NCI-H2029 (cell line): ENCODE data around the gene GLIS2.
"Not testable (repeated sequence)": the region's sequence is repeated elsewhere in the genome, so short reads cannot be mapped to it uniquely, and the experiment has no call there.

ENCODE experiments used
- DNase-seq: peaks from one replicate; lab custom pipeline; 2025; lab: John Stamatoyannopoulos, UW

Gene GLIS2

GRCh38 chr16:4336701-4337539 lies 21.1 kb downstream of the GLIS2 start:
- DNase-seq: no peak

- DNase-seq: no peak
Observed at GRCh38 chr16:4337540-4338088, 21.7 kb downstream of the GLIS2 start.

- DNase-seq: no peak
Observed at GRCh38 chr16:4338125-4338582, 22.3 kb downstream of the GLIS2 start.

GRCh38 chr16:4338712-4339299 lies 22.9 kb downstream of the GLIS2 start:
- no peak for DNase-seq

- no peak for DNase-seq
Observed at GRCh38 chr16:4339455-4339854, 23.6 kb downstream of the GLIS2 start.

- DNase-seq: no peak
Observed at GRCh38 chr16:4339909-4340308, 24.0 kb downstream of the GLIS2 start.

GRCh38 chr16:4340443-4340842 lies 24.6 kb downstream of the GLIS2 start:
- DNase-seq: no peak

- no peak for DNase-seq
Observed at GRCh38 chr16:4341250-4341649, 25.4 kb downstream of the GLIS2 start.

GRCh38 chr16:4342866-4343744 lies 27.2 kb downstream of the GLIS2 start:
- no peak for DNase-seq

- DNase-seq: not testable (repeated sequence)
Observed at GRCh38 chr16:4344300-4344982, 28.6 kb downstream of the GLIS2 start.

DNA sequence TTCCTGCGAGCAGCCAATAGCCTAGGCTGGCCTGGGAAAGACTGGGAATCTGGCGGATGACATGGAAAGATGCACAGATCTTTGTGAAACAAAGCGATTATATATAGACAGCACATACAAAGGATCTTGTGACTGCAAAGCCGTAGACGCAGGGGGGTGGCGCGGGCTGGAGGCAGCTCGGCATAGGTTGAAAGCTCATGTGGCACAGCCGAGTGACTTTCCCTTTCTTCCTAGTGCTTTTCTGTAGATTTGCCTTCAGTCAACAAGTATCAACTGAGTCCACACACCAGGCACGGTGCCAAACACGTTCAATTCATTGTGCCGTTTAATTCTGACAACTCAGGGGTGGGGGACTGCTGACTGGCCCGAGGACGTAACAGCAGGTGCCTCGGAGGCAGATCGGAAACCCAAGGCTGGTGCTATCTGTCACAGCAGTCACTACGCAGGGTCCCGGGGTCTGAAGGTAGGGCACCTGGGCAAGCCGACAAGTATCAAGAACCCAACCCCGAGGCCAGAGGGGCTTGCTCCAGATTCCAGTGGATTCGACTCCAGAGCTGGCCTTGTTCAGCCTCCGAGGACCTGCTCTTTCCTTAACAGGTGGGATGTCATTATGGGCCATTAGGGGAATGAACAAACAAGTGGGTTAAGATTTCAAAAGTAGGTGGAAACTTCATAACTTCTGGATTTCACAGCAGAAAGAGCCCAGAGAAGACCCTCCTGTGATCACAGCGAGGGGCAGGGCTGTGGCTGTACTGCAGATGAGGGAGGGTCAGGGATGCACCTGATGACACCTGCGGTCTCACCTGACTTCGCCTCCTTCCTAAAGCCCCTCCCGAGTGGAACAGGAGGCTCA lies 29.3 kb downstream of the GLIS2 start:
- DNase-seq: peak; percentile 80

DNA sequence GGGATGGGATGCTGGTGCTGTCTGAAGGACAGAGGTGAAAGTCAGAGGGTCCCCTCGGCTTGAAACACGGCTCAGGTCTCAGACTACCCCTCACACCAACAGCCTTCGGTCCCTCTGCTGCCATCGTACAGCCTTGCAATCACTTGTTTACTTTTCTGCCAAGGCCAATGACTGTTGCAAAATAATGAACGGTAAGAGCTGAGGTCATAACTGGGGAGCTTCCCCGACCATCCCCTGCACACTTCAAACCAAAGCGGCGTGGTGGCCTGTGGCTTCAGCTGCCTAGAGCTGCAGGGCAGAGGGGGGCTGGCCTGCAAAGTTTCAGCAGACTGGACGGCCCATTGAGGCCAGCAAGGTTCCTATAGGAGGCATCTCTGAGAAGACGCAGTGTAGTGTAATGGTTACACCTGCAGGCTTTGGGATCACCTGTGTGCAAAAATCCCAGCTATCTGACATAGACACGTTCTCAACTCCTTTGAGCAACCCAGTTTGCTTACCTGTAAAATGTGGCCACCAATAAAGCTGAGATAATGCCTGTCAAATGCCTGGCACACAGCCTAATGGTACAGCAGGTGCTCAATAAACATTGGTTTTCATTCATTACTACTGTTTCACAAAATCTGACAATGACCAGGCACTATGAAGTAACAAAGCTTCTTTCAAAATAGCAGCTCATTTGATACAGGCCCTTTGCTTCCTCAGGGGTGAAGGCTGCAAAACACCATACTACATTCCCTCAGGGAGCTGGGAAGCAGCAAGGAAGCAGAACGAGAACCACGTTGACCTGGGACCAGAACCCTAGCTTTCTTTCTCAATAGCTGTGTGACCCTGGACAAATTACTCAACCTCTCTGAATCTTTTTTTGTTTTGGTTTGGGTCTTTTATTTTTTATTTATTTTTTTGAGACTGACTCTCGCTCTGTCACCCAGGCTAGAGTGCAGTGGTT lies 30.2 kb downstream of the GLIS2 start:
- peak; percentile 67 for DNase-seq

- DNase-seq: no peak
Observed at GRCh38 chr16:4347010-4347409, 31.1 kb downstream of the GLIS2 start.

DNA sequence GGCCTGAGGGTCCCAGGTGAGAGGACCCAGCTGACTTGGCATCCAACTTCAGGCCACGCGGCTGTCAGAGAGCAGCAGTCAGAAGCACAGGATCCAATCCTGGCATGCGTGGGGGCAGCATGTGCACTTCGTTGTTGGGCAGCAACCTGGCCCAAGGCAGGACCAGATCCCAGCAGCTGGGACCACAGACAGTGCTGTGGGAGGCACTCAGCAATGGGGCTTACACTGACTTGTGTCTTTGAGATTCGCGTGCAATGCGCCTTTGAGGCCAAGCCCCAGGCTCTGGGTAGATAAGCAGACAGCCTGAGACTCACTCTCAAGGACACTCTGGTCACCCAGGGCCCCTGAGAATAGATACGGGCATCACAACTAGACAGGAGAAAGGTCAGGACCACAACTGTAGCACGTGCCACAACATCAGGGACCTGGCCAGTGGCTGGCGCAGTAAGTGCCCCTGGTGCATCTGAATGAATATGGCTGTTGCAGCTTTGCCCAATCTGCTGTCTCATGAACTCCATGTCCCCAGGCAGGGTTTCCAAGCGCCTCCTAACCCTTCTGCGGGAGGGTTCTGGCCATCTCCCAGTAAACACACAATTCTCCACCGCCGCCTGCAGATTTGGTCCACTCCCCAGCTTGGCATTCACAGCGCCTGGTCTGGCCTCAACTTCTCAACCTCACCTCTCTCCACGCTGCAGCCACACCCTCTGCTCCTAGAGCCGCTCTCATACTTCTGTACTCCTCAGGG lies 32.1 kb downstream of the GLIS2 start:
- DNase-seq: no peak

DNA sequence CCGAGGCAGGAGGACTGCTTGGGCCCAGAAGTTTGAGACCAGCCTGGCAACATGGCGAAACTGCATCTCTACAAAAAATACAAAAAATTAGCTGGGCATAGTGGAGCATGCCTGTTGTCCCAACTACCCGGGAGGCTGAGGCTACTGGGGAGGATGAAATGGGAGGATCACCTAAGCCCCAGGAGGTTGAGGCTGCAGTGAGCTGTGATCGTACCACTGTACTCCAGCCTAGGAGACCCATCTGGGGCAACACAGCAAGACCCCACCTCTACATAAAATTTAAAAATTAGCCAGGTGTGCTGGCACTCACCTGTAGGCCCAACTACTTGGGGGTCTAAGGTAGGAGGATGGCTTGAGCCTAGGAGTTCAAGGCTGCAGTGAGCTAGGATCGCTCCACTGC lies 33.5 kb downstream of the GLIS2 start:
- DNase-seq: no peak

GRCh38 chr16:4350365-4350786 lies 34.5 kb downstream of the GLIS2 start:
- DNase-seq: no peak

GRCh38 chr16:4350787-4351659 lies 35.2 kb downstream of the GLIS2 start, which contains the start of gene PAM16:
PAM16 (minus strand) TSS chr16:4351321; CDS start chr16:4351234, 87 bp downstream.
- peak; percentile 94 for DNase-seq

DNA sequence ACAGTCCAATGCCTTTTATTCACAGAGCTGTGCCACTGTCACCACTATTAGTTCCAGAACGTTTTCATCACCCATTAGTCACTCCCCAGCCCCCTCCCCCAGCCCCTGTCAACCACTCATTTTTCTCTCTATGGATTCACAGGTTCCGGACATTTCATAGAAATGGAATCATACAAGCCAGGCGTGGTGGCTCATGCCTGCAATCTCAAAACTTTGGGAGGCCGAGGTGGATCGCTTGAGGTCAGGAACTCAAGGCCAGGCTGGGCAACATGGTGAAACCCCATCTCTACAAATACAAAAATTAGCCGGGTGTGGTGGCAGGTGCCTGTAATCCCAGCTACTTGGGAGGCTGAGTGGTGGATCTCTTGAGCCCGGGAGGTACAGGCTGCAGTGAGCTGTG lies 36.0 kb downstream of the GLIS2 start:
- DNase-seq: no peak
